Right renal cortex interstitium (tissue), 3 donors: ENCODE measurements around the gene TMPRSS11A. TPM values are rescaled to one million over a fixed set of nuclear protein-coding genes. Genes with fewer than 3 reads are reported as not detected.

ENCODE experiments used
- DNase-seq, 3 donors: peaks; one replicate each; pipeline ENCODE4 v3.0.0-alpha.2; 2013; ENCODE audit warnings: low read depth in 3 of 3, low spot score in 2 of 3
- polyA plus RNA-seq, 3 donors: library from polyadenylated mRNA; unstranded; fragments of 120-200 nt; gene quantifications; one replicate each; pipeline ENCODE4 v1.2.1, GENCODE V29; 2013; ENCODE audit not compliant: insufficient read length in 3 of 3

The TMPRSS11A gene
- polyA plus RNA-seq, 3 donors, result not detected

GRCh38 chr4:67874986-67875385 is 88.3 kb downstream of the TMPRSS11A start:
- no peak for DNase-seq

GRCh38 chr4:67873116-67873515 is 90.2 kb downstream of the TMPRSS11A start:
- no peak for DNase-seq

- no peak for DNase-seq
These were observed 91.4 kb downstream of the TMPRSS11A start for GRCh38 chr4:67871867-67872266.

GRCh38 chr4:67869580-67870190 is 93.6 kb downstream of the TMPRSS11A start:
- no peak for DNase-seq

GRCh38 chr4:67861513-67861912 is 101.8 kb downstream of the TMPRSS11A start:
- no peak for DNase-seq

Other genes starting within 250 kb of the TMPRSS11A start
- under 1 TPM; 0.35 to 0.46 (median 0.36) TPM for gene GNRHR, start 209.1 kb downstream of the TMPRSS11A start, polyA plus RNA-seq
- gene TMPRSS11D, start 79.5 kb downstream of the TMPRSS11A start, polyA plus RNA-seq, result under 1 TPM in 2 of 3 donors, not detected in 1; 0.07 to 0.08 TPM
- gene TMPRSS11F, start 166.4 kb upstream of the TMPRSS11A start, polyA plus RNA-seq, result not detected